ENCODE measurements around the gene CXCL3. TPM values are rescaled to one million over a fixed set of nuclear protein-coding genes. Genes with fewer than 3 reads are reported as not detected.

Gene CXCL3
- total RNA-seq, 1 donor from 2014 or later: 1.4 TPM

GRCh38 chr4:74030285-74030684 lies 8.2 kb downstream of the CXCL3 start:
- Histone ChIP-seq H3K4me3 (ENCODE audit: insufficient read depth, low read depth, low read length) (no peak overlapping the region), H3K79me2 (ENCODE audit: insufficient read depth, low read length) (no peaks in the 10 kb centered on the region), H3K36me3 (ENCODE audit: insufficient read depth, low read length) (no peaks in the 10 kb centered on the region), H3K27me3 (ENCODE audit: insufficient read depth, low read length) (no peaks in the 10 kb centered on the region), H2AFZ (ENCODE audit: low read depth, low read length) (no peak overlapping the region), H3K9me3 (ENCODE audit: insufficient read depth, low read depth, low read length) (no peaks in the 10 kb centered on the region), H3K4me1 (ENCODE audit: insufficient read depth, low read length) (no peaks in the 10 kb centered on the region), H3K4me2 (ENCODE audit: low read length) (no peak overlapping the region), H4K20me1 (ENCODE audit: insufficient read depth, low read length) (no peaks in the 10 kb centered on the region), H3K27ac (ENCODE audit: low read depth, low read length) (no peak overlapping the region), H3K9ac (ENCODE audit: low read length) (no peak overlapping the region)
- FAIRE-seq: no peak
- H3K27ac Mint-ChIP-seq (ENCODE audit: unreplicated experiment): no peak overlapping the region
- no peaks in the 10 kb centered on the region for H3K9me3 Mint-ChIP-seq (ENCODE audit: unreplicated experiment)
- DNase-seq (ENCODE audit: low read depth): no peak
- TF ChIP-seq EZH2 (IDR thresholded peaks at IDR 0.05; ENCODE audit: insufficient read depth, low read length) (no peak), CTCF (IDR thresholded peaks at IDR 0.05; ENCODE audit: insufficient read depth, low read depth, low read length) (no peak)
- H3K36me3 Mint-ChIP-seq (ENCODE audit: low read depth, unreplicated experiment): no peaks in the 10 kb centered on the region
- H3K4me1 Mint-ChIP-seq (ENCODE audit: low read depth, unreplicated experiment): no peaks in the 10 kb centered on the region
- no peaks in the 10 kb centered on the region for H3K27me3 Mint-ChIP-seq (ENCODE audit: low read depth, unreplicated experiment)
- no peak overlapping the region for H3K4me3 Mint-ChIP-seq (ENCODE audit: unreplicated experiment)

GRCh38 chr4:74028504-74028903 lies 10.0 kb downstream of the CXCL3 start:
- no peaks in the 10 kb centered on the region for H3K4me1 Mint-ChIP-seq (ENCODE audit: low read depth, unreplicated experiment)
- no peak for TF ChIP-seq CTCF (IDR thresholded peaks at IDR 0.05; ENCODE audit: insufficient read depth, low read depth, low read length)
- no peak for TF ChIP-seq EZH2 (IDR thresholded peaks at IDR 0.05; ENCODE audit: insufficient read depth, low read length)

GRCh38 chr4:74023709-74024108 lies 14.8 kb downstream of the CXCL3 start:
- H3K27me3 Mint-ChIP-seq (ENCODE audit: low read depth, unreplicated experiment): no peaks in the 10 kb centered on the region
- H3K27ac Mint-ChIP-seq (ENCODE audit: unreplicated experiment): no peak overlapping the region
- H3K4me1 Mint-ChIP-seq (ENCODE audit: low read depth, unreplicated experiment): no peaks in the 10 kb centered on the region
- H3K27ac ChIP-seq (ENCODE audit: low read depth, low read length): no peak overlapping the region
- no peak overlapping the region for H3K9ac ChIP-seq (ENCODE audit: low read length)
- no peak overlapping the region for H2AFZ ChIP-seq (ENCODE audit: low read depth, low read length)
- no peaks in the 10 kb centered on the region for H4K20me1 ChIP-seq (ENCODE audit: insufficient read depth, low read length)
- no peaks in the 10 kb centered on the region for H3K36me3 ChIP-seq (ENCODE audit: insufficient read depth, low read length)
- no peak for TF ChIP-seq CTCF (IDR thresholded peaks at IDR 0.05; ENCODE audit: insufficient read depth, low read depth, low read length)
- no peak for TF ChIP-seq EZH2 (IDR thresholded peaks at IDR 0.05; ENCODE audit: insufficient read depth, low read length)
- H3K4me2 ChIP-seq (ENCODE audit: low read length): no peak overlapping the region
- H3K4me3 ChIP-seq (ENCODE audit: insufficient read depth, low read depth, low read length): no peak overlapping the region
- peaks cover 2% of the 10 kb centered on the region for H3K27me3 ChIP-seq (ENCODE audit: insufficient read depth, low read length)
- H3K4me1 ChIP-seq (ENCODE audit: insufficient read depth, low read length): no peaks in the 10 kb centered on the region
- no peaks in the 10 kb centered on the region for H3K79me2 ChIP-seq (ENCODE audit: insufficient read depth, low read length)
- H3K4me3 Mint-ChIP-seq (ENCODE audit: unreplicated experiment): no peak overlapping the region
- DNase-seq (ENCODE audit: low read depth) (no peak), FAIRE-seq (no peak)
- H3K36me3 Mint-ChIP-seq (ENCODE audit: low read depth, unreplicated experiment): no peaks in the 10 kb centered on the region
- H3K9me3 Mint-ChIP-seq (ENCODE audit: unreplicated experiment): no peaks in the 10 kb centered on the region
- H3K9me3 ChIP-seq (ENCODE audit: insufficient read depth, low read depth, low read length): no peaks in the 10 kb centered on the region

More at GRCh38 chr4:74028504-74028903, 10.0 kb downstream of the CXCL3 start:
- Mint-ChIP-seq H3K27me3 (ENCODE audit: low read depth, unreplicated experiment) (no peaks in the 10 kb centered on the region), H3K9me3 (ENCODE audit: unreplicated experiment) (no peaks in the 10 kb centered on the region), H3K27ac (ENCODE audit: unreplicated experiment) (no peak overlapping the region), H3K4me3 (ENCODE audit: unreplicated experiment) (no peak overlapping the region), H3K36me3 (ENCODE audit: low read depth, unreplicated experiment) (no peaks in the 10 kb centered on the region)
- FAIRE-seq (no peak), DNase-seq (ENCODE audit: low read depth) (no peak)
- no peaks in the 10 kb centered on the region for H3K9me3 ChIP-seq (ENCODE audit: insufficient read depth, low read depth, low read length)
- no peaks in the 10 kb centered on the region for H4K20me1 ChIP-seq (ENCODE audit: insufficient read depth, low read length)
- no peak overlapping the region for H3K4me3 ChIP-seq (ENCODE audit: insufficient read depth, low read depth, low read length)
- no peak overlapping the region for H3K9ac ChIP-seq (ENCODE audit: low read length)
- no peak overlapping the region for H3K4me2 ChIP-seq (ENCODE audit: low read length)
- no peaks in the 10 kb centered on the region for H3K36me3 ChIP-seq (ENCODE audit: insufficient read depth, low read length)
- no peaks in the 10 kb centered on the region for H3K4me1 ChIP-seq (ENCODE audit: insufficient read depth, low read length)
- no peaks in the 10 kb centered on the region for H3K79me2 ChIP-seq (ENCODE audit: insufficient read depth, low read length)
- H2AFZ ChIP-seq (ENCODE audit: low read depth, low read length): no peak overlapping the region
- H3K27me3 ChIP-seq (ENCODE audit: insufficient read depth, low read length): no peaks in the 10 kb centered on the region
- no peak overlapping the region for H3K27ac ChIP-seq (ENCODE audit: low read depth, low read length)

Data from astrocyte (in vitro differentiated cells and primary cell).